Lung microvascular endothelial cell (primary cell): ENCODE results near the gene SIRT2. TPM values are rescaled to one million over a fixed set of nuclear protein-coding genes. Genes with fewer than 3 reads are reported as not detected.
"Not testable (repeated sequence)": the region's sequence is repeated elsewhere in the genome, so short reads cannot be mapped to it uniquely, and the experiment has no call there.

Experiments used
- DNase-seq, 2 donors: peaks; one replicate each; pipeline versions ENCODE4 v3.0.0 to v3.0.0-alpha.2; 2010; ENCODE audit warnings: low read depth in 2 of 2
- total RNA-seq: library from RNA; depleted of rRNA; stranded (reverse); fragments of >200 nt; gene quantifications from 2 replicates; pipeline ENCODE4 v1.2.1, GENCODE V29; 2014

The SIRT2 gene
- total RNA-seq, 1 donor from 2014 or later, result 105 TPM

- peak in 1 of 2 donors; percentile 14 for DNase-seq
Observed at GRCh38 chr19:38830039-38830733, 69.2 kb downstream of the SIRT2 start.

GRCh38 chr19:38829203-38829602 is 70.2 kb downstream of the SIRT2 start:
- not testable (repeated sequence) for DNase-seq

Other genes starting within 250 kb of the SIRT2 start
- gene CAPN12, start 155.1 kb downstream of the SIRT2 start, total RNA-seq, result under 0.01 TPM in 2 replicates
- not detected in 2 replicates for gene LGALS7, start 126.1 kb downstream of the SIRT2 start, total RNA-seq
- gene LGALS7B, start 110.4 kb downstream of the SIRT2 start, total RNA-seq, result not detected in 2 replicates
- gene LGALS4, start 86.7 kb downstream of the SIRT2 start, total RNA-seq, result not detected in 2 replicates
- gene ECH1, start 67.8 kb downstream of the SIRT2 start, total RNA-seq, result 49.0 and 49.7 TPM in 2 replicates
- gene HNRNPL, start 49.6 kb downstream of the SIRT2 start, total RNA-seq, result 204 and 211 TPM in 2 replicates
- gene RINL, start 21.3 kb downstream of the SIRT2 start, total RNA-seq, result 6.1 and 11.7 TPM in 2 replicates
- gene NFKBIB, start 351 bp upstream of the SIRT2 start, total RNA-seq, result 7.6 and 11.3 TPM in 2 replicates
- gene CCER2, start 12.6 kb upstream of the SIRT2 start, total RNA-seq, result not detected in 2 replicates
- gene SARS2, start 31.1 kb upstream of the SIRT2 start, total RNA-seq, result 16.5 and 19.2 TPM in 2 replicates
- gene MRPS12, start 31.3 kb upstream of the SIRT2 start, total RNA-seq, result 36.4 and 41.9 TPM in 2 replicates
- 17.0 and 20.0 TPM in 2 replicates for gene FBXO17, start 76.1 kb upstream of the SIRT2 start, total RNA-seq
- gene FBXO27, start 132.9 kb upstream of the SIRT2 start, total RNA-seq, result 0.44 and 0.79 TPM in 2 replicates
- not detected in 2 replicates for gene ACP7, start 184.8 kb upstream of the SIRT2 start, total RNA-seq
- 2.6 and 3.1 TPM in 2 replicates for gene PAK4, start 226.2 kb upstream of the SIRT2 start, total RNA-seq